ENCODE data around the gene SIRT3.

GRCh38 chr11:207208-207862, 28.8 kb downstream of the SIRT3 start, which contains the start of the genes BET1L and RIC8A:
- no peak for TF ChIP-seq CTCF (IDR thresholded peaks at IDR 0.05)
- no peak for TF ChIP-seq EP300 (IDR thresholded peaks at IDR 0.05)
